ENCODE data around the gene DENND1B. TPM values are rescaled to one million over a fixed set of nuclear protein-coding genes. Genes with fewer than 3 reads are reported as not detected.

Gene DENND1B
- total RNA-seq, 2 donors from 2014 or later: 9.4 to 11.9 TPM

DNA sequence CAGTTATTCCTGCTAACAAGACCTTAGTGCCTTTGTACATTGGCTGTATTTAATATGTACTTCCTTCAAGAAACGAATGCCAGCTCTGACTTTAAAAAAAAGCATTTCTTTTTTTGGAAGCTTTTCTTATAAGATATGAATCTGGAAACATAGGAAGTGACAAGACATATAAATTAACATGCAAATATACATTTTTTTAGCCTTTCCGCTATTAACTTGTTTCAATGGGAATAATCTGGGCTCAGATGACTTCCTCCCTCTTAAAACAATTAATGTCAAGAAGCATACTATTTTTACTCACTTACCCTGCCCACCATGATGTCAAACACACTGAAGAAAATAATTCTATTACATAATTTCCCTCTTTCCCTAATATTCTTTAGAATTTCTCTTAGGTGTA is 1.4 kb downstream of the DENND1B start:
- Mint-ChIP-seq H3K9me3 (no peaks in the 10 kb centered on the region), H3K36me3 (ENCODE audit: low read depth) (no peaks in the 10 kb centered on the region), H3K27me3 (ENCODE audit: insufficient read depth) (no peaks in the 10 kb centered on the region), H3K4me3 (peak overlapping the region; percentile 73), H3K4me1 (peaks cover 28% of the 10 kb centered on the region), H3K27ac (no peak overlapping the region)
- Histone ChIP-seq H3K9ac (ENCODE audit: extremely low read depth, low read length, poor library complexity, severe bottlenecking) (peak overlapping the region; percentile 74), H3K27me3 (ENCODE audit: control insufficient read depth, insufficient read depth, low read length, poor library complexity, severe bottlenecking) (no peaks in the 10 kb centered on the region), H3K27ac (ENCODE audit: low read depth, low read length) (no peak overlapping the region), H3K4me1 (ENCODE audit: control insufficient read depth, insufficient read depth, low read length) (peaks cover 3% of the 10 kb centered on the region), H3K4me3 (ENCODE audit: low read length) (peak overlapping the region; percentile 96), H3K9me3 (ENCODE audit: control insufficient read depth, low read length) (no peaks in the 10 kb centered on the region), H3K36me3 (ENCODE audit: control insufficient read depth, insufficient read depth, low read length) (no peaks in the 10 kb centered on the region)
- DNase-seq: no peak
- TF ChIP-seq, protein P1, sequence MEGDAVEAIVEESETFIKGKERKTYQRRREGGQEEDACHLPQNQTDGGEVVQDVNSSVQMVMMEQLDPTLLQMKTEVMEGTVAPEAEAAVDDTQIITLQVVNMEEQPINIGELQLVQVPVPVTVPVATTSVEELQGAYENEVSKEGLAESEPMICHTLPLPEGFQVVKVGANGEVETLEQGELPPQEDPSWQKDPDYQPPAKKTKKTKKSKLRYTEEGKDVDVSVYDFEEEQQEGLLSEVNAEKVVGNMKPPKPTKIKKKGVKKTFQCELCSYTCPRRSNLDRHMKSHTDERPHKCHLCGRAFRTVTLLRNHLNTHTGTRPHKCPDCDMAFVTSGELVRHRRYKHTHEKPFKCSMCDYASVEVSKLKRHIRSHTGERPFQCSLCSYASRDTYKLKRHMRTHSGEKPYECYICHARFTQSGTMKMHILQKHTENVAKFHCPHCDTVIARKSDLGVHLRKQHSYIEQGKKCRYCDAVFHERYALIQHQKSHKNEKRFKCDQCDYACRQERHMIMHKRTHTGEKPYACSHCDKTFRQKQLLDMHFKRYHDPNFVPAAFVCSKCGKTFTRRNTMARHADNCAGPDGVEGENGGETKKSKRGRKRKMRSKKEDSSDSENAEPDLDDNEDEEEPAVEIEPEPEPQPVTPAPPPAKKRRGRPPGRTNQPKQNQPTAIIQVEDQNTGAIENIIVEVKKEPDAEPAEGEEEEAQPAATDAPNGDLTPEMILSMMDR (conservative IDR thresholded peaks at IDR 0.05): no peak
- 83 to 100% methylated on average over 1 to 2 of the region's 2 CpGs for WGBS, 2 experiments (ENCODE audit: insufficient coverage in 1 of 2, insufficient read length in 1 of 2)

DNA sequence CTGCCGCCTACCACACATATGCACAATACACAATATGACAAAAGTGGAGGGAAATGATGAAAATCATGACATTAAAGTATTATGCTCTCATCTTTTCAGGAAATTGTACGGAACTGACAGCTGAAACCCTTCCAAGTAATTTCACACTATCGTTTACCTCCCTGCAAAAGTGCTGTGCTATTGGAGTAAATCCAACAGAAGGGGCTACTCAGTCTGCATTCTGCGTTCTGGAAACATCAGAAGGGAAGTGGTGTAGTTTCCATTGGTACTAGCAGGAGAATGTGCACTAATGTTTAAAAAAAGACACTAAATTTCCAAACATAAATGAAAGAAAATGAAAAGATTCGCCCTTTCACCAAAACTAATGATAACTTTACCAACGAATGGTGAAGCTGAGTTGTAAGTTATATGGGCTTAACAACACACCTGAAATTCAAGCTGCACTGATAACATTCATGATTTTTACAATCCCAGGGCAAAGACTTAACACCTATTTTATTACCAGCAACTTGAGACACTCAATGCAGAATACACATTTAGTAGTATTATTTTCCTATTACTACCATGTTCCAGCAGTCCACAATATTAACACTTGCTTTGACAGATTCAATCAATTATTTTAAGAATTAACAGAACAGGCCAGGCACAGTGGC is 3.2 kb downstream of the DENND1B start:
- H3K27ac ChIP-seq (ENCODE audit: low read depth, low read length): no peak overlapping the region
- Mint-ChIP-seq H3K4me1 (peaks cover 32% of the 10 kb centered on the region), H3K27me3 (ENCODE audit: insufficient read depth) (no peaks in the 10 kb centered on the region), H3K4me3 (no peak overlapping the region), H3K36me3 (ENCODE audit: low read depth) (no peaks in the 10 kb centered on the region), H3K27ac (no peak overlapping the region), H3K9me3 (no peaks in the 10 kb centered on the region)
- H3K4me3 ChIP-seq (ENCODE audit: low read length): peak overlapping the region; percentile 56
- H3K9ac ChIP-seq (ENCODE audit: extremely low read depth, low read length, poor library complexity, severe bottlenecking): no peak overlapping the region
- TF ChIP-seq, protein P1 (conservative IDR thresholded peaks at IDR 0.05): no peak
- no peaks in the 10 kb centered on the region for H3K36me3 ChIP-seq (ENCODE audit: control insufficient read depth, insufficient read depth, low read length)
- 92 to 97% methylated on average over 2 to 5 of the region's 6 CpGs for WGBS, 2 experiments (ENCODE audit: insufficient coverage in 1 of 2, insufficient read length in 1 of 2)
- peaks cover 3% of the 10 kb centered on the region for H3K4me1 ChIP-seq (ENCODE audit: control insufficient read depth, insufficient read depth, low read length)
- H3K27me3 ChIP-seq (ENCODE audit: control insufficient read depth, insufficient read depth, low read length, poor library complexity, severe bottlenecking): no peaks in the 10 kb centered on the region
- H3K9me3 ChIP-seq (ENCODE audit: control insufficient read depth, low read length): no peaks in the 10 kb centered on the region
- DNase-seq: no peak

DNA sequence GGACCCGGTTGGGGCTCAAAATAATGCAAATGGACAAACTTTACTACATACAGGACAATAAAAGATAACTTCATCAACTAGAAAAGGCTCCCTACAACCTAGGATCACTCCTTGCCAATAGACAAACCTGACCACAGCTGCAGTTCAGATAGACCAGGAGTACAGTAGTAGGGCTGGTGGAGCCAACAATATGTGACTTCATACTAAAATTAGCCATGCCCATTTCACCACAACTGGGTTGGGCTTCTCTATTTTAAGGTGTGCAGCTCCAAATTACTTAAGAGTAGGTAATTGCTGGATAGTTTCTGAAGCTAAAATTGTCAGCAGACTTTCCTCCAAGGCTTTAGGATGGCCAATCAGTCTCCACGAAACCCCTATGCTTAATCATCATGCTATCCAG is 3.9 kb downstream of the DENND1B start:
- Histone ChIP-seq H3K4me3 (ENCODE audit: low read length) (no peak overlapping the region), H3K27ac (ENCODE audit: low read depth, low read length) (no peak overlapping the region), H3K27me3 (ENCODE audit: control insufficient read depth, insufficient read depth, low read length, poor library complexity, severe bottlenecking) (no peaks in the 10 kb centered on the region), H3K4me1 (ENCODE audit: control insufficient read depth, insufficient read depth, low read length) (peaks cover 3% of the 10 kb centered on the region), H3K36me3 (ENCODE audit: control insufficient read depth, insufficient read depth, low read length) (no peaks in the 10 kb centered on the region), H3K9me3 (ENCODE audit: control insufficient read depth, low read length) (no peaks in the 10 kb centered on the region), H3K9ac (ENCODE audit: extremely low read depth, low read length, poor library complexity, severe bottlenecking) (no peak overlapping the region)
- peaks cover 32% of the 10 kb centered on the region for H3K4me1 Mint-ChIP-seq
- H3K9me3 Mint-ChIP-seq: no peaks in the 10 kb centered on the region
- H3K27ac Mint-ChIP-seq: no peak overlapping the region
- WGBS, 2 experiments (ENCODE audit: insufficient coverage in 1 of 2, insufficient read length in 1 of 2): 98 to 100% methylated on average over 1 to 2 of the region's 2 CpGs
- H3K4me3 Mint-ChIP-seq: no peak overlapping the region
- DNase-seq: no peak
- H3K36me3 Mint-ChIP-seq (ENCODE audit: low read depth): no peaks in the 10 kb centered on the region
- TF ChIP-seq, protein P1 (conservative IDR thresholded peaks at IDR 0.05): no peak
- no peaks in the 10 kb centered on the region for H3K27me3 Mint-ChIP-seq (ENCODE audit: insufficient read depth)

Data from endodermal cell (in vitro differentiated cells).